Neural progenitor cell (in vitro differentiated cells): Measurements from ENCODE around the gene SCNN1B. TPM values are rescaled to one million over a fixed set of nuclear protein-coding genes. Genes with fewer than 3 reads are reported as not detected.

Experiments used
- DNase-seq: peaks from one replicate; pipeline ENCODE4 v3.0.0-alpha.2; 2016; ENCODE audit warnings: low spot score
- H2AFZ ChIP-seq: fragments of 200-600 bp; sonication (generic); replicated peaks from 2 replicates; pipeline ENCODE4 v1.6.1; 2016; ENCODE audit warnings: antibody characterized with exemption
- H3F3A ChIP-seq: fragments of 200-600 bp; sonication (generic); 2 replicates; pipeline ENCODE4 v1.6.1; 2016; ENCODE audit warnings: antibody characterized with exemption, low read depth
- H3K27ac ChIP-seq: fragments of 200-600 bp; sonication (generic); 2 replicates; pipeline ENCODE4 v1.5.1; 2016; ENCODE audit warnings: mild to moderate bottlenecking
- H3K27me3 ChIP-seq: fragments of 200-600 bp; sonication (generic); 2 replicates; pipeline ENCODE4 v1.6.1; 2016; ENCODE audit warnings: mild to moderate bottlenecking, moderate library complexity
- H3K36me3 ChIP-seq: fragments of 200-600 bp; sonication (generic); 2 replicates; pipeline ENCODE4 v1.5.1; 2016
- H3K4me1 ChIP-seq: fragments of 200-600 bp; sonication (generic); 2 replicates; pipeline ENCODE4 v1.6.1; 2016; ENCODE audit warnings: mixed run types
- H3K4me2 ChIP-seq: fragments of 200-600 bp; sonication (generic); 2 replicates; pipeline ENCODE4 v1.6.1; 2016
- H3K4me3 ChIP-seq: fragments of 200-600 bp; sonication (generic); 2 replicates; pipeline ENCODE4 v1.5.1; 2016
- H3K79me2 ChIP-seq: fragments of 200-600 bp; sonication (generic); 2 replicates; pipeline ENCODE4 v1.6.1; 2016; ENCODE audit warnings: low read depth
- H3K9ac ChIP-seq: fragments of 200-600 bp; sonication (generic); 2 replicates; pipeline ENCODE4 v1.6.1; 2016
- H3K9me3 ChIP-seq: fragments of 200-600 bp; sonication (generic); 2 replicates; pipeline ENCODE4 v1.5.1; 2016; ENCODE audit warnings: low read depth
- H4K20me1 ChIP-seq: fragments of 200-600 bp; sonication (generic); 2 replicates; pipeline ENCODE4 v1.6.1; 2016; ENCODE audit warnings: low read depth
- H3K27ac Mint-ChIP-seq: 3 replicates; pipeline ENCODE4 v1.8.0; 2021; ENCODE audit warnings: mixed read lengths
- H3K27me3 Mint-ChIP-seq: 2 replicates; pipeline ENCODE4 v1.8.0; 2022; ENCODE audit warnings: low read depth, mild to moderate bottlenecking, inconsistent platforms, moderate library complexity, mixed read lengths; ENCODE audit not compliant: insufficient read depth
- H3K36me3 Mint-ChIP-seq: 3 replicates; pipeline ENCODE4 v1.8.0; 2021; ENCODE audit warnings: mixed read lengths
- H3K4me1 Mint-ChIP-seq: 3 replicates; pipeline ENCODE4 v1.8.0; 2021; ENCODE audit warnings: mixed read lengths
- H3K4me3 Mint-ChIP-seq: 3 replicates; pipeline ENCODE4 v1.8.0; 2021; ENCODE audit warnings: mild to moderate bottlenecking, moderate library complexity, mixed read lengths
- H3K9me3 Mint-ChIP-seq: 3 replicates; pipeline ENCODE4 v1.8.0; 2020; ENCODE audit warnings: mixed read lengths
- CTCF ChIP-seq: fragments of 200-600 bp; sonication (generic); IDR thresholded peaks from 2 replicates; pipeline ENCODE4 v1.5.1; 2017; ENCODE audit warnings: antibody characterized with exemption, mild to moderate bottlenecking
- EZH2 ChIP-seq: fragments of 200-600 bp; sonication (generic); IDR thresholded peaks from 2 replicates; pipeline ENCODE4 v1.6.1; 2017; ENCODE audit warnings: antibody characterized with exemption, mild to moderate bottlenecking, moderate library complexity
- EZH2phosphoT487 ChIP-seq: fragments of 200-600 bp; sonication (generic); IDR thresholded peaks from 2 replicates; pipeline ENCODE4 v1.6.1; 2017; ENCODE audit warnings: antibody characterized with exemption
- total RNA-seq: library from RNA; depleted of rRNA; stranded (reverse); fragments of >200 nt; gene quantifications from 2 replicates; pipeline ENCODE4 v1.2.3, GENCODE V29; 2015; ENCODE audit warnings: low replicate concordance

The SCNN1B gene
- total RNA-seq, 1 donor from 2014 or later = not detected

- no peak for DNase-seq
- Histone ChIP-seq H3K79me2 (no peaks in the 10 kb centered on the region), H3K4me1 (no peaks in the 10 kb centered on the region), H3K9me3 (no peaks in the 10 kb centered on the region), H3F3A (no peaks in the 10 kb centered on the region), H3K9ac (no peak overlapping the region), H3K4me3 (no peak overlapping the region), H2AFZ (no peak overlapping the region), H3K27me3 (no peaks in the 10 kb centered on the region), H3K36me3 (no peaks in the 10 kb centered on the region), H4K20me1 (no peaks in the 10 kb centered on the region), H3K27ac (no peak overlapping the region), H3K4me2 (no peak overlapping the region)
- H3K4me3 Mint-ChIP-seq = no peak overlapping the region
- no peaks in the 10 kb centered on the region for H3K36me3 Mint-ChIP-seq
- H3K27ac Mint-ChIP-seq = no peak overlapping the region
- TF ChIP-seq EZH2phosphoT487 (no peak), EZH2 (no peak), CTCF (no peak)
- H3K27me3 Mint-ChIP-seq = peaks cover 3% of the 10 kb centered on the region
- peaks cover 2% of the 10 kb centered on the region for H3K4me1 Mint-ChIP-seq
- H3K9me3 Mint-ChIP-seq = no peaks in the 10 kb centered on the region
Measured at GRCh38 chr16:23368469-23368868, 66.4 kb downstream of the SCNN1B start.

GRCh38 chr16:23369416-23369815 lies 67.3 kb downstream of the SCNN1B start:
- H3K36me3 ChIP-seq = no peaks in the 10 kb centered on the region
- H3K4me2 ChIP-seq = no peak overlapping the region
- no peak overlapping the region for H2AFZ ChIP-seq

GRCh38 chr16:23371368-23371767 lies 69.3 kb downstream of the SCNN1B start:
- peaks cover 2% of the 10 kb centered on the region for H3K4me1 Mint-ChIP-seq

More at GRCh38 chr16:23369416-23369815, 67.3 kb downstream of the SCNN1B start:
- Histone ChIP-seq H3K27ac (no peak overlapping the region), H3K4me1 (no peaks in the 10 kb centered on the region), H3K79me2 (no peaks in the 10 kb centered on the region), H4K20me1 (no peaks in the 10 kb centered on the region), H3K27me3 (no peaks in the 10 kb centered on the region), H3K4me3 (no peak overlapping the region), H3K9ac (no peak overlapping the region), H3F3A (no peaks in the 10 kb centered on the region), H3K9me3 (no peaks in the 10 kb centered on the region)
- no peaks in the 10 kb centered on the region for H3K9me3 Mint-ChIP-seq
- no peak overlapping the region for H3K4me3 Mint-ChIP-seq
- H3K4me1 Mint-ChIP-seq = peaks cover 2% of the 10 kb centered on the region
- no peak for DNase-seq
- no peaks in the 10 kb centered on the region for H3K36me3 Mint-ChIP-seq
- H3K27ac Mint-ChIP-seq = no peak overlapping the region
- TF ChIP-seq EZH2 (no peak), CTCF (no peak), EZH2phosphoT487 (no peak)
- peaks cover 2% of the 10 kb centered on the region for H3K27me3 Mint-ChIP-seq

More at GRCh38 chr16:23371368-23371767, 69.3 kb downstream of the SCNN1B start:
- Histone ChIP-seq H3K36me3 (no peaks in the 10 kb centered on the region), H3K9me3 (no peaks in the 10 kb centered on the region), H4K20me1 (no peaks in the 10 kb centered on the region), H3K4me1 (no peaks in the 10 kb centered on the region), H2AFZ (no peak overlapping the region), H3K9ac (no peak overlapping the region), H3K27me3 (no peaks in the 10 kb centered on the region), H3K79me2 (no peaks in the 10 kb centered on the region), H3F3A (no peaks in the 10 kb centered on the region), H3K27ac (no peak overlapping the region), H3K4me3 (no peak overlapping the region), H3K4me2 (no peak overlapping the region)
- Mint-ChIP-seq H3K36me3 (no peaks in the 10 kb centered on the region), H3K4me3 (no peak overlapping the region), H3K9me3 (no peaks in the 10 kb centered on the region), H3K27ac (no peak overlapping the region), H3K27me3 (peaks cover 2% of the 10 kb centered on the region)
- TF ChIP-seq EZH2 (no peak), CTCF (peak; percentile 42)
- peak; percentile 16 for DNase-seq
